Type B pancreatic cell (in vitro differentiated cells): ENCODE data around the gene CAMK1D. TPM values are rescaled to one million over a fixed set of nuclear protein-coding genes. Genes with fewer than 3 reads are reported as not detected.

ENCODE experiments used
- DNase-seq: peaks from one replicate; pipeline ENCODE4 v3.0.0; 2021; ENCODE audit warnings: mixed read lengths; ENCODE audit not compliant: unreplicated experiment; ENCODE audit errors: extremely low spot score
- H3K27ac Mint-ChIP-seq: 2 replicates; pipeline ENCODE4 v1.8.0; 2021; ENCODE audit warnings: mild to moderate bottlenecking, mixed read lengths
- H3K27me3 Mint-ChIP-seq: 2 replicates; pipeline ENCODE4 v1.8.0; 2021; ENCODE audit warnings: mixed read lengths
- H3K36me3 Mint-ChIP-seq: 2 replicates; pipeline ENCODE4 v1.8.0; 2021; ENCODE audit warnings: mixed read lengths
- H3K4me1 Mint-ChIP-seq: one replicate; pipeline ENCODE4 v1.8.0; 2021; ENCODE audit warnings: mixed read lengths; ENCODE audit not compliant: unreplicated experiment
- H3K4me3 Mint-ChIP-seq: 2 replicates; pipeline ENCODE4 v1.8.0; 2021; ENCODE audit warnings: mild to moderate bottlenecking, mixed read lengths
- H3K9me3 Mint-ChIP-seq: 2 replicates; pipeline ENCODE4 v1.8.0; 2021; ENCODE audit warnings: mixed read lengths
- total RNA-seq: library from RNA; stranded (reverse); gene quantifications from 2 replicates; pipeline ENCODE4 v1.2.1, GENCODE V29; 2021; ENCODE audit warnings: low replicate concordance
- TF ChIP-seq, protein P1 (sequence below): fragments of 200-600 bp; sonication (generic); conservative IDR thresholded peaks from 2 replicates; pipeline ENCODE4 v1.5.0; 2021; ENCODE audit warnings: antibody characterized with exemption, mild to moderate bottlenecking

CAMK1D gene
- total RNA-seq, 1 donor from 2014 or later, result 12.2 TPM

- H3K4me3 Mint-ChIP-seq, result no peak overlapping the region
- no peak for DNase-seq
- H3K9me3 Mint-ChIP-seq, result peaks cover 5% of the 10 kb centered on the region
Measured at GRCh38 chr10:12614177-12614995, 265.0 kb downstream of the CAMK1D start.

DNA sequence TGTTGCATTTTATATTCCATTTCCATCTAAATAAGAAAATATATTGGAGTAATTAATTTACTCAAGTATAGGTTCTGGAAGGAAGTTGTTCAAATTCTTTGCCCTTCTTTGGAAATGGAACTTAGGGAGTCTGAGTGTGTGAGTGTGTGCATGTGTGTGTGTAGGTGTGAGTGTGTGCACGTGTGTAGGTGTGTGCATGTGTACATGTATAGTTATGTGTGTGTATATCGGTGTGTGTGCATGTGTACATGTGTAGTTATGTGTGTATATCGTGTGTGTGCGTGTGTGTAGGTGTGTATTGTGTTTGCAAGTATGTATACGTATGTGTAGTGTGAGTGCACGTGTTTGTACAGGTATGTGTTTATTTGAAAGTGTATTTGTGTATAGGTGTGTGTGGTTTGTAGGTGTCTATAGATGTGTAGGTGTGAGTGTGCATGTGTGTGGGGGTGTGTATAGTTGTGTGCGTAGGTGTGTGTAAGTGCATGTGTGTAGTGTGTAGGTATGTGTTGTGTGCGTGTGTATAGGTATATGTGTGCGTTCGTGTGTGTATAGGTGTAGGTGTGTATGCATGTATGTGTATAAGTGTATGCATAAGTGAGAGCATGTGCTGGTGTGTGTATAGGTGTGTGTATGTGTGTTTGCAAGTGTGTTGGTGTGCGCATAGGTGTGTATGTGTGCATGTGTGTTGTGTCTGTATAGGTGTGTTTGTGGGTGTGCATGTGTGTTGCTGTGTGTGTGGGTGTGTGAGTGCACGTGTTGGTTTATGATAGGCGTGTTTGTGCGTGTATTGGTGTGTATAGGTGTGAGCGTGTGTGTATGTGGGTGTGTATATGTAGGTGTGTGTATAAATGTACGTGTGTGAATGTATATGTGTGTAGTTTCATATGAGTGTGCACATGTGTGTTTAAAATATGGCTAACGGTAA lies 266.2 kb downstream of the CAMK1D start:
- no peaks in the 10 kb centered on the region for H3K27me3 Mint-ChIP-seq
- TF ChIP-seq, protein P1, sequence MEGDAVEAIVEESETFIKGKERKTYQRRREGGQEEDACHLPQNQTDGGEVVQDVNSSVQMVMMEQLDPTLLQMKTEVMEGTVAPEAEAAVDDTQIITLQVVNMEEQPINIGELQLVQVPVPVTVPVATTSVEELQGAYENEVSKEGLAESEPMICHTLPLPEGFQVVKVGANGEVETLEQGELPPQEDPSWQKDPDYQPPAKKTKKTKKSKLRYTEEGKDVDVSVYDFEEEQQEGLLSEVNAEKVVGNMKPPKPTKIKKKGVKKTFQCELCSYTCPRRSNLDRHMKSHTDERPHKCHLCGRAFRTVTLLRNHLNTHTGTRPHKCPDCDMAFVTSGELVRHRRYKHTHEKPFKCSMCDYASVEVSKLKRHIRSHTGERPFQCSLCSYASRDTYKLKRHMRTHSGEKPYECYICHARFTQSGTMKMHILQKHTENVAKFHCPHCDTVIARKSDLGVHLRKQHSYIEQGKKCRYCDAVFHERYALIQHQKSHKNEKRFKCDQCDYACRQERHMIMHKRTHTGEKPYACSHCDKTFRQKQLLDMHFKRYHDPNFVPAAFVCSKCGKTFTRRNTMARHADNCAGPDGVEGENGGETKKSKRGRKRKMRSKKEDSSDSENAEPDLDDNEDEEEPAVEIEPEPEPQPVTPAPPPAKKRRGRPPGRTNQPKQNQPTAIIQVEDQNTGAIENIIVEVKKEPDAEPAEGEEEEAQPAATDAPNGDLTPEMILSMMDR, result no peak
- peaks cover 5% of the 10 kb centered on the region for H3K4me1 Mint-ChIP-seq
- H3K4me3 Mint-ChIP-seq, result no peak overlapping the region
- no peak for DNase-seq
- peaks cover 4% of the 10 kb centered on the region for H3K36me3 Mint-ChIP-seq
- no peak overlapping the region for H3K27ac Mint-ChIP-seq
- peaks cover 5% of the 10 kb centered on the region for H3K9me3 Mint-ChIP-seq

More at GRCh38 chr10:12614177-12614995, 265.0 kb downstream of the CAMK1D start:
- Mint-ChIP-seq H3K27me3 (no peaks in the 10 kb centered on the region), H3K27ac (no peak overlapping the region), H3K4me1 (peaks cover 5% of the 10 kb centered on the region), H3K36me3 (peaks cover 4% of the 10 kb centered on the region)
- TF ChIP-seq, protein P1, result no peak

DNA sequence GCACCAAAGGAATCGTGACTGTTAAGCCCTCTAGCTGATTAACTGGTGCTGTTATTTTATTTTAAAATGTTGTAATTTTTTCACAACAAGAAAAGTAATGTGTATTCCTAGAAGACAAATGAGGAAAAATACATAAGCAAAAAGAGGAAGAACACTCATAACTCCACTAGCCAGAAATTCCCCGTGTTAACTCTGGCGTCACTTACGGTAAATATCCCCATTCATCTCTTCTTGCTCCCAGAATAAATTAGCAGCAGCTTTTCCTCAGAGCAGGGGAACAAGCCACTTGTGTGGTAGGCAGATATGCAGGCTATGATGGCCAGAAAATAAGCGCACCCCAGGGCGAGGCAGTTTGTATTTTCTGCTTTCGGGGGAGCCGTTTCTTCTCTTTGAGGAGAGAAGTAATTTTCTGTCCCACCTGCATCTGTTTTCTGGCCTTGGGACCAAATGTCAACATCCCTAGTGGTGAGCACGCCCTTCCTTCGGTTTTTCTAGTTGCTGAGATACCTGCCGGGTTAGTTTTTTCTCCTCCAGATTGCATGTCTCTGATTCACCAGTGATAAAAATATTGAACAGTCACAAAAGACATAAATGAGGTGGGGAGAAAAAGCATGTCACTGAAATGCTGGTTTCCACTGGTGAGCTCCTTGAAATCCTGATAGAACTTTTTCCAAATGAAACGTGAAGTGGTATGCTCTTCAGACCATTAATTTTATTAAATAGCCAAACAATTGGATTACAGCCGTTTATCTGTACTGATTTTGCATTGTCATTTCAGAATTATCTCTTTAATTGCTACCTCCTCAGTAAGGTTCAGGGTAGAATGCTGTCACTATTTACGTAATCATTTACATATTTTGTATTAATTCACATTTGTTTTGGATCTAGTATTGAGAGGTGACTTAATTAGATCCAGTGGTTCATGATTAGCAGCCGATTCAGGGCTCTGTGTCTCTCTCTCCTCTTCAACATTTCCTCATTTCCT lies 268.1 kb downstream of the CAMK1D start:
- H3K27ac Mint-ChIP-seq, result peak overlapping the region; percentile 19
- H3K27me3 Mint-ChIP-seq, result no peaks in the 10 kb centered on the region
- TF ChIP-seq, protein P1, result no peak
- H3K4me3 Mint-ChIP-seq, result no peak overlapping the region
- peaks cover 2% of the 10 kb centered on the region for H3K36me3 Mint-ChIP-seq
- no peak for DNase-seq
- peaks cover 5% of the 10 kb centered on the region for H3K4me1 Mint-ChIP-seq
- peaks cover 6% of the 10 kb centered on the region for H3K9me3 Mint-ChIP-seq

GRCh38 chr10:12622016-12622415 lies 272.7 kb downstream of the CAMK1D start:
- TF ChIP-seq, protein P1, result no peak
- Mint-ChIP-seq H3K27ac (no peak overlapping the region), H3K27me3 (no peaks in the 10 kb centered on the region), H3K9me3 (peaks cover 9% of the 10 kb centered on the region), H3K36me3 (no peaks in the 10 kb centered on the region), H3K4me1 (peaks cover 5% of the 10 kb centered on the region), H3K4me3 (no peak overlapping the region)
- DNase-seq, result no peak

DNA sequence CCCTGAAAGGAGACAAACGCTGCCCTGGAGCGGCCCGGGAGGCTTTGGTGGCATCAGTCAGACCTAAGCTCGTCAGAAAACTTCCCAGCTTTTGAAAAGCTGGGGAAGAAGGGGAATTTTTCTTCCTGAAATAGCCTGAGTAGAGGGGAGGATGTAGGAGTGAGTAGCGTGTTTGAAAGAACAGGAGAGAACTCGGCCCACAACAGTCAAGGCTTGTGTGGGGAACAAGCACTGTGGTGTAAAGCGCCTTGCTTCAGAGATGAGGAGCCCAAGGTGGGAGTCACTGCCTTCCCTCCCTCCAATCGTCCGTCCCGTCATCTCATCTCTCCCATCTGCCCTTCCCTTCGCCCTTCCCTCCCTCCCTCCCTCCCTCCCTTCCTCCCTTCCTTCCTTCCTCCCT lies 273.3 kb downstream of the CAMK1D start:
- no peak for DNase-seq
- H3K4me1 Mint-ChIP-seq, result peaks cover under 1% of the 10 kb centered on the region
- no peaks in the 10 kb centered on the region for H3K36me3 Mint-ChIP-seq
- peaks cover 9% of the 10 kb centered on the region for H3K9me3 Mint-ChIP-seq
- no peaks in the 10 kb centered on the region for H3K27me3 Mint-ChIP-seq
- H3K27ac Mint-ChIP-seq, result no peak overlapping the region
- H3K4me3 Mint-ChIP-seq, result no peak overlapping the region
- TF ChIP-seq, protein P1, result no peak
